Activated naive CD4-positive, alpha-beta T cell treated with anti-CD3 and anti-CD28 coated beads, Interleukin-2, amount 50 U/mL, for 24 hours (primary cell): ENCODE data around the gene CDH13.

Experiments used
- H3K27ac Mint-ChIP-seq: one replicate; pipeline ENCODE4 v1.8.0; 2021; ENCODE audit warnings: mild to moderate bottlenecking, mixed read lengths
- H3K27me3 Mint-ChIP-seq: one replicate; pipeline ENCODE4 v1.8.0; 2021; ENCODE audit warnings: mixed read lengths
- H3K36me3 Mint-ChIP-seq: one replicate; pipeline ENCODE4 v1.8.0; 2021; ENCODE audit warnings: mixed read lengths
- H3K4me1 Mint-ChIP-seq: one replicate; pipeline ENCODE4 v1.8.0; 2021; ENCODE audit warnings: mixed read lengths
- H3K4me3 Mint-ChIP-seq: one replicate; pipeline ENCODE4 v1.8.0; 2021; ENCODE audit warnings: mild to moderate bottlenecking, mixed read lengths
- H3K9me3 Mint-ChIP-seq: one replicate; pipeline ENCODE4 v1.8.0; 2021; ENCODE audit warnings: mixed read lengths

Gene CDH13

GRCh38 chr16:83733301-83733700, 1106.5 kb downstream of the CDH13 start:
- Mint-ChIP-seq H3K27ac (no peak overlapping the region), H3K36me3 (peaks cover 3% of the 10 kb centered on the region), H3K4me3 (no peak overlapping the region), H3K9me3 (peaks cover 20% of the 10 kb centered on the region), H3K4me1 (no peaks in the 10 kb centered on the region), H3K27me3 (peaks cover 5% of the 10 kb centered on the region)

GRCh38 chr16:83734136-83734535, 1107.4 kb downstream of the CDH13 start:
- H3K27ac Mint-ChIP-seq: no peak overlapping the region
- H3K4me3 Mint-ChIP-seq: no peak overlapping the region
- H3K9me3 Mint-ChIP-seq: peaks cover 20% of the 10 kb centered on the region
- H3K36me3 Mint-ChIP-seq: peaks cover 3% of the 10 kb centered on the region
- no peaks in the 10 kb centered on the region for H3K4me1 Mint-ChIP-seq
- peaks cover 5% of the 10 kb centered on the region for H3K27me3 Mint-ChIP-seq

- Mint-ChIP-seq H3K36me3 (peaks cover 3% of the 10 kb centered on the region), H3K9me3 (peaks cover 13% of the 10 kb centered on the region), H3K27ac (no peak overlapping the region), H3K4me1 (no peaks in the 10 kb centered on the region), H3K4me3 (no peak overlapping the region), H3K27me3 (peaks cover 1% of the 10 kb centered on the region)
Observed at GRCh38 chr16:83737729-83738354, 1111.1 kb downstream of the CDH13 start.

- Mint-ChIP-seq H3K27me3 (no peaks in the 10 kb centered on the region), H3K36me3 (peaks cover 1% of the 10 kb centered on the region), H3K4me3 (no peak overlapping the region), H3K27ac (no peak overlapping the region), H3K9me3 (peaks cover 10% of the 10 kb centered on the region), H3K4me1 (no peaks in the 10 kb centered on the region)
Observed at GRCh38 chr16:83738923-83739503, 1112.2 kb downstream of the CDH13 start.

GRCh38 chr16:83742124-83742899, 1115.5 kb downstream of the CDH13 start:
- no peaks in the 10 kb centered on the region for H3K27me3 Mint-ChIP-seq
- no peaks in the 10 kb centered on the region for H3K36me3 Mint-ChIP-seq
- H3K4me3 Mint-ChIP-seq: no peak overlapping the region
- no peaks in the 10 kb centered on the region for H3K9me3 Mint-ChIP-seq
- no peaks in the 10 kb centered on the region for H3K4me1 Mint-ChIP-seq
- H3K27ac Mint-ChIP-seq: no peak overlapping the region

GRCh38 chr16:83743241-83743640, 1116.5 kb downstream of the CDH13 start:
- Mint-ChIP-seq H3K4me3 (no peak overlapping the region), H3K27me3 (no peaks in the 10 kb centered on the region), H3K4me1 (no peaks in the 10 kb centered on the region), H3K27ac (no peak overlapping the region), H3K36me3 (no peaks in the 10 kb centered on the region), H3K9me3 (no peaks in the 10 kb centered on the region)

GRCh38 chr16:83743720-83744119, 1117.0 kb downstream of the CDH13 start:
- Mint-ChIP-seq H3K27me3 (no peaks in the 10 kb centered on the region), H3K9me3 (no peaks in the 10 kb centered on the region), H3K4me3 (no peak overlapping the region), H3K27ac (no peak overlapping the region), H3K36me3 (no peaks in the 10 kb centered on the region), H3K4me1 (no peaks in the 10 kb centered on the region)

GRCh38 chr16:83744441-83744981, 1117.7 kb downstream of the CDH13 start:
- Mint-ChIP-seq H3K36me3 (no peaks in the 10 kb centered on the region), H3K9me3 (no peaks in the 10 kb centered on the region), H3K27me3 (no peaks in the 10 kb centered on the region), H3K27ac (no peak overlapping the region), H3K4me3 (no peak overlapping the region), H3K4me1 (no peaks in the 10 kb centered on the region)

GRCh38 chr16:83746611-83747010, 1119.8 kb downstream of the CDH13 start:
- Mint-ChIP-seq H3K27ac (no peak overlapping the region), H3K4me3 (no peak overlapping the region), H3K27me3 (peaks cover 7% of the 10 kb centered on the region), H3K9me3 (no peaks in the 10 kb centered on the region), H3K4me1 (no peaks in the 10 kb centered on the region), H3K36me3 (no peaks in the 10 kb centered on the region)

- no peaks in the 10 kb centered on the region for H3K36me3 Mint-ChIP-seq
- no peaks in the 10 kb centered on the region for H3K9me3 Mint-ChIP-seq
- no peaks in the 10 kb centered on the region for H3K4me1 Mint-ChIP-seq
- peaks cover 9% of the 10 kb centered on the region for H3K27me3 Mint-ChIP-seq
- no peak overlapping the region for H3K4me3 Mint-ChIP-seq
- H3K27ac Mint-ChIP-seq: no peak overlapping the region
Observed at GRCh38 chr16:83747936-83748335, 1121.2 kb downstream of the CDH13 start.

GRCh38 chr16:83755391-83755790, 1128.6 kb downstream of the CDH13 start:
- Mint-ChIP-seq H3K9me3 (peaks cover 11% of the 10 kb centered on the region), H3K36me3 (peaks cover 3% of the 10 kb centered on the region), H3K27me3 (peaks cover 17% of the 10 kb centered on the region), H3K27ac (no peak overlapping the region), H3K4me3 (no peak overlapping the region), H3K4me1 (no peaks in the 10 kb centered on the region)

GRCh38 chr16:83762141-83762991, 1135.6 kb downstream of the CDH13 start:
- Mint-ChIP-seq H3K4me1 (no peaks in the 10 kb centered on the region), H3K9me3 (no peaks in the 10 kb centered on the region), H3K27me3 (peaks cover 8% of the 10 kb centered on the region), H3K27ac (no peak overlapping the region), H3K36me3 (no peaks in the 10 kb centered on the region), H3K4me3 (no peak overlapping the region)

GRCh38 chr16:83762992-83763358, 1136.2 kb downstream of the CDH13 start:
- Mint-ChIP-seq H3K9me3 (no peaks in the 10 kb centered on the region), H3K27me3 (peaks cover 8% of the 10 kb centered on the region), H3K27ac (no peak overlapping the region)

GRCh38 chr16:83768986-83769385, 1142.2 kb downstream of the CDH13 start:
- no peak overlapping the region for H3K4me3 Mint-ChIP-seq
- H3K27ac Mint-ChIP-seq: no peak overlapping the region
- no peaks in the 10 kb centered on the region for H3K4me1 Mint-ChIP-seq
- H3K36me3 Mint-ChIP-seq: no peaks in the 10 kb centered on the region
- H3K9me3 Mint-ChIP-seq: no peaks in the 10 kb centered on the region
- H3K27me3 Mint-ChIP-seq: peaks cover 11% of the 10 kb centered on the region

More at GRCh38 chr16:83762992-83763358, 1136.2 kb downstream of the CDH13 start:
- Mint-ChIP-seq H3K4me1 (no peaks in the 10 kb centered on the region), H3K36me3 (no peaks in the 10 kb centered on the region), H3K4me3 (no peak overlapping the region)

- H3K4me3 Mint-ChIP-seq: no peak overlapping the region
Observed at GRCh38 chr16:83769397-83770008, 1142.7 kb downstream of the CDH13 start.

More at GRCh38 chr16:83769397-83770008, 1142.7 kb downstream of the CDH13 start:
- H3K36me3 Mint-ChIP-seq: no peaks in the 10 kb centered on the region
- H3K27me3 Mint-ChIP-seq: peaks cover 11% of the 10 kb centered on the region
- H3K27ac Mint-ChIP-seq: no peak overlapping the region
- H3K4me1 Mint-ChIP-seq: no peaks in the 10 kb centered on the region
- H3K9me3 Mint-ChIP-seq: no peaks in the 10 kb centered on the region
